A549 (cell line): ENCODE measurements around the gene CD81. TPM values are rescaled to one million over a fixed set of nuclear protein-coding genes. Genes with fewer than 3 reads are reported as not detected.

Source experiments
- ATAC-seq, 2 experiments: fragments of 200-7000 bp in 1 of 2; fragments of >200 bp in 1 of 2; cut with Nextera tagmentation in 1 of 2; cut with Tn5 transposase in 1 of 2; 3 replicates each; pipeline versions ENCODE4 v1.8.0 to v1.9.1; 2018 to 2020; ENCODE audit warnings: mild to moderate bottlenecking in 1 of 2, moderate library complexity in 1 of 2
- CTCF ChIA-PET: fragments of 300-600 bp; sonication (Branson Sonifier 250); formaldehyde crosslinking; extraction: SDS; loops from one replicate; lab custom pipeline; 2021; ENCODE audit warnings: antibody characterized with exemption, inconsistent platforms; lab: Yijun Ruan, JAX
- POLR2A ChIA-PET: fragments of 350-600 bp; formaldehyde crosslinking; extraction: SDS; loops from one replicate; lab custom pipeline; 2021; ENCODE audit warnings: antibody characterized with exemption, inconsistent platforms; lab: Yijun Ruan, JAX
- DNase-seq, 2 experiments: peaks; one replicate each; pipeline versions ENCODE4 v3.0.0 to v3.0.0-alpha.2; 2011 to 2016; ENCODE audit warnings: low read depth in 1 of 2, low spot score in 1 of 2
- FAIRE-seq: peaks from 2 replicates; lab custom pipeline; 2011; peaks lifted over from hg19 to GRCh38; lab: Jason Lieb, UNC
- H3K27ac ChIP-seq, 2 experiments: fragments of >200 bp; sonication (Bioruptor Twin); formaldehyde crosslinking; 3 replicates each; pipeline ENCODE4 v1.5.1; 2016 to 2017
- H3K4me1 ChIP-seq: fragments of >200 bp; sonication (Bioruptor Twin); formaldehyde crosslinking; 3 replicates; pipeline ENCODE4 v1.6.1; 2016
- H3K4me2 ChIP-seq: fragments of >200 bp; sonication (Bioruptor Twin); formaldehyde crosslinking; 3 replicates; pipeline ENCODE4 v1.6.1; 2016
- H3K4me3 ChIP-seq: fragments of >200 bp; sonication (Bioruptor Twin); formaldehyde crosslinking; 3 replicates; pipeline ENCODE4 v1.5.1; 2016
- H3K9me3 ChIP-seq: fragments of >200 bp; sonication (Bioruptor Twin); formaldehyde crosslinking; 3 replicates; pipeline ENCODE4 v1.6.1; 2016
- ATOH8 ChIP-seq: fragments of 250-450 bp; sonication (Bioruptor Pico); IDR thresholded peaks from 2 replicates; pipeline ENCODE4 v1.5.0; 2020; ENCODE audit warnings: low read depth, mild to moderate bottlenecking, moderate library complexity
- BHLHE40 ChIP-seq: IDR thresholded peaks from 2 replicates; pipeline ENCODE4 v1.6.1; 2012; ENCODE audit warnings: low read depth, low read length, inconsistent platforms
- CEBPB ChIP-seq, 2 experiments: fragments of >200 bp in 1 of 2; sonication (Bioruptor Twin) in 1 of 2; formaldehyde crosslinking in 1 of 2; IDR thresholded peaks; 2 replicates each; pipeline ENCODE4 v1.6.1; 2012 to 2016
- CHD4 ChIP-seq: fragments of 200-600 bp; sonication (generic); IDR thresholded peaks from 2 replicates; pipeline ENCODE4 v1.6.1; 2016; ENCODE audit warnings: antibody characterized with exemption, mild to moderate bottlenecking, borderline replicate concordance
- CTCF ChIP-seq: fragments of >200 bp; sonication (Bioruptor Twin); formaldehyde crosslinking; IDR thresholded peaks from 3 replicates; pipeline ENCODE4 v1.5.1; 2016
- GATA3 ChIP-seq: IDR thresholded peaks from 2 replicates; pipeline ENCODE4 v1.6.1; 2012; ENCODE audit warnings: borderline replicate concordance
- HDAC2 ChIP-seq: fragments of 200-600 bp; sonication (generic); IDR thresholded peaks from 2 replicates; pipeline ENCODE4 v1.6.1; 2016
- HMGXB4 ChIP-seq: fragments of 250-450 bp; sonication (Bioruptor Pico); IDR thresholded peaks from 2 replicates; pipeline ENCODE4 v1.5.0; 2021; ENCODE audit warnings: mild to moderate bottlenecking, moderate library complexity, borderline replicate concordance
- MAFK ChIP-seq: fragments of 450-650 bp; IDR thresholded peaks from 2 replicates; pipeline ENCODE4 v1.6.1; 2014; ENCODE audit not compliant: partially characterized antibody
- MAZ ChIP-seq: fragments of 150-350 bp; IDR thresholded peaks from 2 replicates; pipeline ENCODE4 v1.6.1; 2014; ENCODE audit warnings: antibody characterized with exemption, low read depth, low read length, borderline replicate concordance
- NPAS2 ChIP-seq: fragments of 250-450 bp; sonication (Bioruptor Pico); IDR thresholded peaks from 2 replicates; pipeline ENCODE4 v1.8.0; 2022; ENCODE audit warnings: mild to moderate bottlenecking, moderate library complexity, borderline replicate concordance
- RAD21 ChIP-seq, 2 experiments: fragments of >200 bp in 1 of 2; sonication (Bioruptor Twin) in 1 of 2; formaldehyde crosslinking in 1 of 2; IDR thresholded peaks in 1 of 2; conservative IDR thresholded peaks in 1 of 2; 2 replicates in 1 of 2; 3 replicates in 1 of 2; pipeline ENCODE4 v1.6.1; 2012 to 2018; ENCODE audit warnings: inconsistent platforms in 1 of 2
- SMC3 ChIP-seq: fragments of >200 bp; sonication (Bioruptor Twin); formaldehyde crosslinking; IDR thresholded peaks from 3 replicates; pipeline ENCODE4 v1.6.1; 2018; ENCODE audit warnings: inconsistent platforms
- SREBF2 ChIP-seq: fragments of 450-650 bp; IDR thresholded peaks from 2 replicates; pipeline ENCODE4 v1.6.1; 2014; ENCODE audit warnings: mild to moderate bottlenecking, moderate library complexity
- ZFP36 ChIP-seq: fragments of 450-650 bp; IDR thresholded peaks from 2 replicates; pipeline ENCODE4 v1.6.1; 2014; ENCODE audit warnings: borderline replicate concordance; ENCODE audit not compliant: partially characterized antibody
- ZSCAN20 ChIP-seq: fragments of 250-450 bp; sonication (Bioruptor Pico); IDR thresholded peaks from 2 replicates; pipeline ENCODE4 v1.8.0; 2022; ENCODE audit warnings: mild to moderate bottlenecking, moderate library complexity
- WGBS: methylation state at CpG from one replicate; pipeline ENCODE4 v1.1.6; 2017; ENCODE audit errors: missing lambda C conversion rate; 5-methylcytosine and 5-hydroxymethylcytosine counted together
- polyA plus RNA-seq, 4 experiments: library from polyadenylated mRNA; depleted of rRNA in 3 of 4; stranded (reverse); fragments of >200 nt; fragmentation: RNase III in 1 of 4; extraction: RNeasy Plus Mini Kit Qiagen cat#74134 plus additional on column Dnase treatment in 1 of 4; gene quantifications; 2 replicates in 3 of 4; 3 replicates in 1 of 4; pipeline ENCODE4 v1.2.3, GENCODE V29; 2011 to 2017

Gene CD81
- polyA plus RNA-seq, 2 of the 4 experiments (the other 2 are of a cell fraction), result 125 to 247 TPM

- Histone ChIP-seq H3K4me3 (no peak overlapping the region), H3K9me3 (no peaks in the 10 kb centered on the region)
- TF ChIP-seq HMGXB4 (CRISPR knock-in tag) (no peak), HDAC2 (no peak), CHD4 (no peak)
- TF ChIP-seq, all 56 proteins: peak for 0
- Histone ChIP-seq H3K27ac (no peak overlapping the region), H3K4me2 (no peak overlapping the region), H3K4me1 (no peaks in the 10 kb centered on the region)
- ATAC-seq (peak in 1 of 2 experiments; percentile 49; a peak in 3 of 6 replicates), DNase-seq (no peak), FAIRE-seq (no peak)
- ChIA-PET POLR2A (no interaction called here), CTCF (interaction anchor here (0.7 to 31.0 kb wide), 15 partner anchors 9 to 492 kb away, joined by 3 to 903 read pairs (median 3); partner anchors contain the start of genes C11orf21 and TSPAN32)
- 41% methylated on average over 6 of the region's 12 CpGs for WGBS
Measured at GRCh38 chr11:2427721-2428321, 50.7 kb downstream of the CD81 start.

- TF ChIP-seq CTCF (peak; percentile 62), CEBPB (IDR thresholded peaks at IDR 0.05) (no peak), RAD21 (conservative IDR thresholded peaks at IDR 0.05 in 1 of 2, IDR thresholded peaks at IDR 0.05 in 1 of 2) (peak; percentile 87 to 95), SMC3 (peak; percentile 88)
- Histone ChIP-seq H3K4me1 (no peaks in the 10 kb centered on the region), H3K4me3 (no peak overlapping the region), H3K9me3 (no peaks in the 10 kb centered on the region), H3K27ac (no peak overlapping the region), H3K4me2 (no peak overlapping the region)
- ATAC-seq (peak; percentile 49 to 92; a peak in 3 of 6 replicates), FAIRE-seq (no peak), DNase-seq (peak; percentile 56 to 68)
- CTCF ChIA-PET, result interaction anchor here (0.7 to 31.0 kb wide), 10 partner anchors 19 to 464 kb away, joined by 3 to 903 read pairs (median 3); partner anchors contain the start of genes C11orf21 and TSPAN32
- 47% methylated on average over 8 of the region's 8 CpGs for WGBS
- POLR2A ChIA-PET, result no interaction called here
Measured at GRCh38 chr11:2428322-2428795, 51.2 kb downstream of the CD81 start.

GRCh38 chr11:2431395-2431794, 54.3 kb downstream of the CD81 start:
- H3K4me1 ChIP-seq, result no peaks in the 10 kb centered on the region
- no peak overlapping the region for H3K4me3 ChIP-seq
- 56% methylated on average over 1 of the region's 1 CpG for WGBS
- H3K9me3 ChIP-seq, result no peaks in the 10 kb centered on the region
- no peak for TF ChIP-seq SREBF2
- peak; percentile 43 for TF ChIP-seq ZFP36
- POLR2A ChIA-PET, result no interaction called here
- DNase-seq, result no peak
- no peak for ATAC-seq
- no peak for FAIRE-seq
- H3K4me2 ChIP-seq, result no peak overlapping the region
- CTCF ChIA-PET, result interaction anchor here (3.0 to 4.6 kb wide), 2 partner anchors 11 to 100 kb away, joined by 23 to 42 read pairs; no protein-coding TSS in a partner anchor
- H3K27ac ChIP-seq, result no peak overlapping the region

GRCh38 chr11:2432171-2432621, 55.1 kb downstream of the CD81 start:
- no peak for FAIRE-seq

More at GRCh38 chr11:2432171-2432621, 55.1 kb downstream of the CD81 start:
- no peaks in the 10 kb centered on the region for H3K9me3 ChIP-seq
- no peak overlapping the region for H3K4me3 ChIP-seq
- no peaks in the 10 kb centered on the region for H3K4me1 ChIP-seq
- CTCF ChIA-PET, result interaction anchor here (1.5 to 4.6 kb wide), 3 partner anchors 12 to 456 kb away, joined by 4 to 42 read pairs (median 23); no protein-coding TSS in a partner anchor
- no peak for ATAC-seq
- no peak for DNase-seq
- no peak for TF ChIP-seq GATA3
- TF ChIP-seq NPAS2 (CRISPR knock-in tag), result no peak
- no peak for TF ChIP-seq MAFK
- no peak for TF ChIP-seq BHLHE40
- no peak for TF ChIP-seq HDAC2
- TF ChIP-seq MAZ, result no peak
- no peak for TF ChIP-seq ATOH8 (CRISPR knock-in tag)
- TF ChIP-seq ZSCAN20 (CRISPR knock-in tag), result no peak
- TF ChIP-seq, all 56 proteins: peak for 0
- POLR2A ChIA-PET, result no interaction called here
- Histone ChIP-seq H3K27ac (no peak overlapping the region), H3K4me2 (no peak overlapping the region)
- 46% methylated on average over 10 of the region's 15 CpGs for WGBS
